ENCODE results near the gene HRH1.
"Not testable (repeated sequence)": the region's sequence is repeated elsewhere in the genome, so short reads cannot be mapped to it uniquely, and the experiment has no call there.

Gene HRH1

DNA sequence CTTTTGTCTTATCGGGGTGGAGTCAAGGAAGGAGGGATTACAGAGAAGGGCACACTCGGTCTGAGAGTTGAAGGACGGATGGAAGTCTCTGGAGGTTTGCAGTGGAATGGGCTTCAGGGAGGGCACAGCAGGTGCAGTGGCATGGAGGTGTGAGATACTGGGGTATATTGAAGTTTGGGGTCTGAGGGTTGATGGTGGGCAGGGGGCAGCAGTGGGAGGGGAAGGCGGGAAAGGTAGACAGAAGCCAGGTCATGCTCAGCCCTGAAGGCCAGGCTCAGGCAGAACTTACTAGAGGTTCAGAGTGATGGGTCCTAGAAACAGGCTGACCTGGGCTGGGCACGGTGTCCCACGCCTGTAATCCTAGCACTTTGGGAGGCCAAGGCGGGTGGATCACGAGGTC, 52.7 kb downstream of the HRH1 start:
- Histone ChIP-seq H3K36me3 (ENCODE audit: control insufficient read depth, insufficient read depth, low read length) (no peaks in the 10 kb centered on the region), H3K4me1 (ENCODE audit: control insufficient read depth, insufficient read depth, low read length, poor library complexity, severe bottlenecking) (peaks cover 8% of the 10 kb centered on the region), H3K9me3 (ENCODE audit: control insufficient read depth, low read length) (no peaks in the 10 kb centered on the region), H3K27ac (ENCODE audit: low read depth, low read length, severe bottlenecking) (no peak overlapping the region), H3K4me3 (ENCODE audit: extremely low read depth, insufficient read depth, low read length, poor library complexity, severe bottlenecking) (no peak overlapping the region)
- 93 to 95% methylated on average over 8 of the region's 8 CpGs for WGBS, 2 experiments (ENCODE audit: insufficient coverage in 2 of 2)

DNA sequence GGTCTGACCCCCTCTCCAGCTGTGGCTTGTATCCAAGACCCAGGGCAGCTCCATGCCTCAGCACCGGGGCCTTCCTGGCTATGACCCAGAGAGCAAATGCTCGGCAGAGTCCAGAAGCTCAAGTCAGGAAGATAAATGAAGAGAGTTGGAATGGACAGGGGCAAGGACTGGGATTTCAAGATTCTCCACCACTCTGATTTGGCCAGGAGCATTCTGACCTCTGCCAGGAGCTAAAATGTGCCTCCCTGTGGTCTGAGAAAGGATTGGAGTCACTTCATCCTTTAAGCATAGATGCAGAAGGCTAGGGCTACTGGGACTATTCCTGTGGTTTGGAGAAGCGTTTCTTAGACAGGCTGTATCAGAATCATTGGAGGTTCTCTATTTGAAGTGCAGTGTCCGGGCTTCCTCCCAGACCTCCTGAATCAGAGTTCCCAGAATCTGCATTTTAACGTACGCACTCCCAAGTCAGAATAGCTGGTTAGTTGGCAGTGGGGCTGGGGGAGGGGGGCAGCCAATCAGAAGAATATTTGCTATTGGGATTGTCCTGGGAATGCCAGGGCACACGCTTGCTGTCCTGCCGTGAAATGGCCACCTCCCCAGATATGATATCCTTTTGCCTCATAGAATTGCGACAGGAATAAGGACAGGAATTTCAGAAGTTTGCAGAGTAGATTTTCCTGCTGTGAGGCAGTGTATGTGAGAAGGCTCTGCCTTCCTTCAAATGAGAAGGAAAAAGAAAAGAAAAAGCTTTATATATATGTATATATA, 57.4 kb downstream of the HRH1 start:
- WGBS, 2 experiments (ENCODE audit: insufficient coverage in 2 of 2) = 84 to 97% methylated on average over 7 to 8 of the region's 9 CpGs
- Histone ChIP-seq H3K9me3 (ENCODE audit: control insufficient read depth, low read length) (no peaks in the 10 kb centered on the region), H3K27ac (ENCODE audit: low read depth, low read length, severe bottlenecking) (no peak overlapping the region), H3K4me3 (ENCODE audit: extremely low read depth, insufficient read depth, low read length, poor library complexity, severe bottlenecking) (no peak overlapping the region), H3K36me3 (ENCODE audit: control insufficient read depth, insufficient read depth, low read length) (no peaks in the 10 kb centered on the region), H3K4me1 (ENCODE audit: control insufficient read depth, insufficient read depth, low read length, poor library complexity, severe bottlenecking) (peaks cover 13% of the 10 kb centered on the region)

- Histone ChIP-seq H3K9me3 (ENCODE audit: control insufficient read depth, low read length) (no peaks in the 10 kb centered on the region), H3K4me1 (ENCODE audit: control insufficient read depth, insufficient read depth, low read length, poor library complexity, severe bottlenecking) (peaks cover 13% of the 10 kb centered on the region), H3K27ac (ENCODE audit: low read depth, low read length, severe bottlenecking) (no peak overlapping the region), H3K4me3 (ENCODE audit: extremely low read depth, insufficient read depth, low read length, poor library complexity, severe bottlenecking) (no peak overlapping the region), H3K36me3 (ENCODE audit: control insufficient read depth, insufficient read depth, low read length) (no peaks in the 10 kb centered on the region)
- WGBS, 2 experiments (ENCODE audit: insufficient coverage in 2 of 2) = 60 to 90% methylated on average over 2 to 3 of the region's 3 CpGs
Observed at GRCh38 chr3:11212299-11212608, 58.0 kb downstream of the HRH1 start.

DNA sequence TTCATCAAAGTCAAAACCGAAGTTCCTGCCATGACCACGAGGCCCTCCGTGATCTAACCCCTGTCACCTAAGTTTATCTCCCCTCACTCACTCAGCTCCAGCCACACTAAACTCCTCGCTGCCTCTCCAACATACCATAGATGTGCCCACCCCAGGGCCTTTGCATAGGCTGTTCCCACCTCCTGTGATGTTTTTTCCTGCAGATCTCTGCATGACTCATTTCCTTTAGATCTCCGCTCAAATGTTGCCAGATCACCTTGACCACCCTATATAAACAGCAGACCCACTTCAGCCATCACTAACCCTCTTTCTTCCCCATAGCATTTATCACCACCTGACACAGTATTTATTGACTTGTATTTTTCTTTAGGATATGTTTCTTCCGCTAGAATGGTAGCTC, 58.5 kb downstream of the HRH1 start:
- H3K4me1 ChIP-seq (ENCODE audit: control insufficient read depth, insufficient read depth, low read length, poor library complexity, severe bottlenecking) = peaks cover 13% of the 10 kb centered on the region
- no peak overlapping the region for H3K4me3 ChIP-seq (ENCODE audit: extremely low read depth, insufficient read depth, low read length, poor library complexity, severe bottlenecking)
- H3K9me3 ChIP-seq (ENCODE audit: control insufficient read depth, low read length) = no peaks in the 10 kb centered on the region
- no peak overlapping the region for H3K27ac ChIP-seq (ENCODE audit: low read depth, low read length, severe bottlenecking)
- 82 to 96% methylated on average over 5 of the region's 6 CpGs for WGBS, 2 experiments (ENCODE audit: insufficient coverage in 2 of 2)
- no peaks in the 10 kb centered on the region for H3K36me3 ChIP-seq (ENCODE audit: control insufficient read depth, insufficient read depth, low read length)

- no peak overlapping the region for H3K27ac ChIP-seq (ENCODE audit: low read depth, low read length, severe bottlenecking)
- no peaks in the 10 kb centered on the region for H3K9me3 ChIP-seq (ENCODE audit: control insufficient read depth, low read length)
- WGBS, 2 experiments (ENCODE audit: insufficient coverage in 2 of 2) = 90 to 92% methylated on average over 11 of the region's 12 CpGs
- H3K36me3 ChIP-seq (ENCODE audit: control insufficient read depth, insufficient read depth, low read length) = no peaks in the 10 kb centered on the region
- no peak overlapping the region for H3K4me3 ChIP-seq (ENCODE audit: extremely low read depth, insufficient read depth, low read length, poor library complexity, severe bottlenecking)
- H3K4me1 ChIP-seq (ENCODE audit: control insufficient read depth, insufficient read depth, low read length, poor library complexity, severe bottlenecking) = peaks cover 10% of the 10 kb centered on the region
Observed at GRCh38 chr3:11213810-11214450, 59.6 kb downstream of the HRH1 start.

GRCh38 chr3:11214451-11214978, 60.2 kb downstream of the HRH1 start:
- H3K4me1 ChIP-seq (ENCODE audit: control insufficient read depth, insufficient read depth, low read length, poor library complexity, severe bottlenecking) = peaks cover 10% of the 10 kb centered on the region

GRCh38 chr3:11217370-11217769, 63.1 kb downstream of the HRH1 start:
- H3K4me1 ChIP-seq (ENCODE audit: control insufficient read depth, insufficient read depth, low read length, poor library complexity, severe bottlenecking); H3K4me3 ChIP-seq (ENCODE audit: extremely low read depth, insufficient read depth, low read length, poor library complexity, severe bottlenecking); H3K36me3 ChIP-seq (ENCODE audit: control insufficient read depth, insufficient read depth, low read length); H3K9me3 ChIP-seq (ENCODE audit: control insufficient read depth, low read length); H3K27ac ChIP-seq (ENCODE audit: low read depth, low read length, severe bottlenecking): not testable (repeated sequence)
- WGBS, 2 experiments (ENCODE audit: insufficient coverage in 2 of 2) = 82 to 91% methylated on average over 6 of the region's 6 CpGs

More at GRCh38 chr3:11214451-11214978, 60.2 kb downstream of the HRH1 start:
- H3K27ac ChIP-seq (ENCODE audit: low read depth, low read length, severe bottlenecking) = no peak overlapping the region
- H3K9me3 ChIP-seq (ENCODE audit: control insufficient read depth, low read length) = no peaks in the 10 kb centered on the region
- no peaks in the 10 kb centered on the region for H3K36me3 ChIP-seq (ENCODE audit: control insufficient read depth, insufficient read depth, low read length)
- H3K4me3 ChIP-seq (ENCODE audit: extremely low read depth, insufficient read depth, low read length, poor library complexity, severe bottlenecking) = no peak overlapping the region
- no CpG with 5 or more reads among the region's 1 CpG for WGBS, 2 experiments (ENCODE audit: insufficient coverage in 2 of 2)

DNA sequence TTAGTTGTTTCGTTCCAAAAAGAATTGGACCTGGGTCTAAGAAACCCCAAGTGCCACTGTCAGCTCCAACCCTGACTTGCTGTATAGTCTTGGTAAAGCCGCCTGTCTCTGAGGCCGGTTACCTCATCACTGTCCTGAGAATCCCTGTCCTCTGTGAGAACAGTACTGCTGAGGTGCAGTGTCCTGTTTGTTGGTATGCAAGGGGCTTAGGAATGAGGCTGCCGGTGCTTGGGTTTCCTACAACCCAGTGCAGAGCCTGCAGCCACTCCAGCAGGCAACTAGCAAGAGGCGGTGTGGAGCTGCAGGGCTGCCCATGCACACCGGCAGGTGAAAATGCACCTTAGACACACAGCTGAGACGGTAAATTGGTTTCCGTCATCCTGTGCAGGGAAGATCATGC, 65.9 kb downstream of the HRH1 start:
- Histone ChIP-seq H3K9me3 (ENCODE audit: control insufficient read depth, low read length) (no peaks in the 10 kb centered on the region), H3K4me1 (ENCODE audit: control insufficient read depth, insufficient read depth, low read length, poor library complexity, severe bottlenecking) (peaks cover 2% of the 10 kb centered on the region), H3K36me3 (ENCODE audit: control insufficient read depth, insufficient read depth, low read length) (no peaks in the 10 kb centered on the region), H3K27ac (ENCODE audit: low read depth, low read length, severe bottlenecking) (no peak overlapping the region), H3K4me3 (ENCODE audit: extremely low read depth, insufficient read depth, low read length, poor library complexity, severe bottlenecking) (no peak overlapping the region)
- 79 to 84% methylated on average over 6 to 8 of the region's 8 CpGs for WGBS, 2 experiments (ENCODE audit: insufficient coverage in 2 of 2)

DNA sequence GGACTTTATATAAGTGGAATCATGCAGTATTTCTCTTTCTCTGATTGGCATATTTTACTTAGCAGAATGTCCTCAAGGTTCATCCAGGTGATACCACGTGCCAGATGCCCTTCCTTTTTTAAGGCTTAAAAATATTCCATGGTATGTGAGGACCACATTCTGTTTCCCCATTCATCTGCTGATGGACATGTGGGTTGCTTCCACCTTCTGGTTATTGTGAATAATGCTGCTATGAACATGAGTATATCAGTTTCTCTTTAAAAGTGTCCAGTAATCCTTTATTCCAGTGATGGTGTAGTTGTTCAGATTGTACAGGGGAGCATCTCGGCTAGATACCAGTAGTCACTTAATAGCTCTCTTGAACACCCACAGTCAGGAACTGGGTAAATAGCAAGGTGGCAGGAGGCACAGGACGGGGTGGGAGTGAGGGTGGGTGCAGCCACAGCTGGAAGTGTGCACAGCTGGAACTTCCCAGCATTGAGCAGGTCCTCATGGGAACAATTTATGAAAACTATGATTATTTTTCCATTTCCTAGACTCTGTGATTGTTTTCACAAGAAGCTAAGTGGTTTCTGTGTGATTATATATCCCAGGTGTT, 67.6 kb downstream of the HRH1 start:
- Histone ChIP-seq H3K27ac (ENCODE audit: low read depth, low read length, severe bottlenecking) (no peak overlapping the region), H3K4me3 (ENCODE audit: extremely low read depth, insufficient read depth, low read length, poor library complexity, severe bottlenecking) (no peak overlapping the region), H3K9me3 (ENCODE audit: control insufficient read depth, low read length) (no peaks in the 10 kb centered on the region), H3K4me1 (ENCODE audit: control insufficient read depth, insufficient read depth, low read length, poor library complexity, severe bottlenecking) (peaks cover 5% of the 10 kb centered on the region), H3K36me3 (ENCODE audit: control insufficient read depth, insufficient read depth, low read length) (no peaks in the 10 kb centered on the region)
- 80 to 100% methylated on average over 1 of the region's 3 CpGs for WGBS, 2 experiments (ENCODE audit: insufficient coverage in 2 of 2)

GRCh38 chr3:11224010-11224409, 69.7 kb downstream of the HRH1 start:
- Histone ChIP-seq H3K36me3 (ENCODE audit: control insufficient read depth, insufficient read depth, low read length) (no peaks in the 10 kb centered on the region), H3K9me3 (ENCODE audit: control insufficient read depth, low read length) (no peaks in the 10 kb centered on the region), H3K4me1 (ENCODE audit: control insufficient read depth, insufficient read depth, low read length, poor library complexity, severe bottlenecking) (peaks cover 5% of the 10 kb centered on the region), H3K27ac (ENCODE audit: low read depth, low read length, severe bottlenecking) (no peak overlapping the region), H3K4me3 (ENCODE audit: extremely low read depth, insufficient read depth, low read length, poor library complexity, severe bottlenecking) (no peak overlapping the region)
- WGBS, 2 experiments (ENCODE audit: insufficient coverage in 2 of 2) = 75 to 91% methylated on average over 1 to 2 of the region's 3 CpGs

DNA sequence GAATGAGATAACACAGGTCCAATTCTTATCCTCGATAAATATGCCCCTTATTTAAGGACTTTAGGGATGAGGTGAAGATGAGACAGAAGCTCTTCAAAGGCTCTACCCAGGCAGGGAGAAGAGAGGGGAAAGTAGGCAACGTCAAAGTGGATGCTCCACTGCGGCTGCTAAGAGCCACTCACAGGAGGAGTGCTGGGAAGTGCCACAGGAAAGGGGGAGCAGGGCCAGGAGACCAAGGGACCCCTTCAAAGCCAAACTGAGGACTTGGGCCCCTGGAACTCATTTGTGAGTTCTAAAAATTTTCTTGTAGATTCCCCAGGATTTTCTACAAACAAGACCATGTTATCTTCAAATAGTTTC, 70.6 kb downstream of the HRH1 start:
- no peaks in the 10 kb centered on the region for H3K9me3 ChIP-seq (ENCODE audit: control insufficient read depth, low read length)
- peaks cover 5% of the 10 kb centered on the region for H3K4me1 ChIP-seq (ENCODE audit: control insufficient read depth, insufficient read depth, low read length, poor library complexity, severe bottlenecking)
- no peak overlapping the region for H3K4me3 ChIP-seq (ENCODE audit: extremely low read depth, insufficient read depth, low read length, poor library complexity, severe bottlenecking)
- peak overlapping the region; percentile 0 for H3K27ac ChIP-seq (ENCODE audit: low read depth, low read length, severe bottlenecking)
- WGBS, 2 experiments (ENCODE audit: insufficient coverage in 2 of 2) = 94 to 100% methylated on average over 1 to 3 of the region's 3 CpGs
- H3K36me3 ChIP-seq (ENCODE audit: control insufficient read depth, insufficient read depth, low read length) = no peaks in the 10 kb centered on the region

Measured in mesodermal cell (in vitro differentiated cells).